DMS153 treated with DMSO at 0.1 percent for 48 hours (cell line): ENCODE data around the gene HHAT.

ENCODE experiments used
- DNase-seq: peaks from one replicate; lab custom pipeline; 2025; ENCODE audit not compliant: unreplicated experiment; lab: John Stamatoyannopoulos, UW

HHAT gene

GRCh38 chr1:210328746-210329503, at the start of gene HHAT:
HHAT (plus strand) TSS chr1:210328902; CDS start chr1:210348976, 20,074 bp downstream.
- peak; percentile 62 for DNase-seq

DNA sequence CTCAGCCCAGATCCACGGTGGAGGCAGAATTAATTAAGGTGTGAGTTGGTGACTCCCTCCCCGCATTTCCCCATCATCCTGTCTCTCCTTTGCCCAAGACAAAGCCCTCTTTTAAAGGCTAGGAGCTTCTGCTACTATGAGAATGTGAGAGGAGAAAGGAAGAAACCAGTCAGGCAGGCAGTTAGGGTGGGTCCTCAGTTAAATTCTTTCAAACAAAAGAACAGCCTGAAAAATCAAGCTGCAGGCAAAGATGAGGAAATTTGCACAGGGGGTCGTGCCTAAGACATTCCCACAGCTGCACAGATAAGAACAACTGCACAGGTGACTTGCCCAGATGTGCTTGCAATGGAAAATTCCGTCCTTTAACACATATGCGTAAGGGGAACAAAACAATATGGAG, 48.5 kb upstream of the HHAT start:
- no peak for DNase-seq

DNA sequence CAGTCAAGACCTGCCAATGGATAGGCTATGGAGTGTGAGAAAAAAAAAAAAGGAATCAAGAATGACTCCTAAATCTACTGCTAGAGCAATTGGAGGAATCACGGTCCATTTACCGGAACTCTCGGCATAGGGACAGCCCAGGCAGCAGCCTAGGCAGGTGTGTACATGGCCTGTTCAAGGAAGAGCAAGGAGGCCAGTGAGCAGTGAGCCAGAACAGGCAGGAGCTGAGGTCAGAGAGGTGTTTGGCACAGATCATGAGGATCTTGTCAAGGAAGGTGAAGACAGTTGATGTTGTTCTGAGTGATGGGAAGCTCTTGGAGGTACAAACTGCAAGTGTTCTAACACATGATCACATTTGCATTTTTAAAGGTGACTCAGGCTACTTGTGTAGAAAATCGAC, 40.6 kb upstream of the HHAT start:
- DNase-seq = no peak

DNA sequence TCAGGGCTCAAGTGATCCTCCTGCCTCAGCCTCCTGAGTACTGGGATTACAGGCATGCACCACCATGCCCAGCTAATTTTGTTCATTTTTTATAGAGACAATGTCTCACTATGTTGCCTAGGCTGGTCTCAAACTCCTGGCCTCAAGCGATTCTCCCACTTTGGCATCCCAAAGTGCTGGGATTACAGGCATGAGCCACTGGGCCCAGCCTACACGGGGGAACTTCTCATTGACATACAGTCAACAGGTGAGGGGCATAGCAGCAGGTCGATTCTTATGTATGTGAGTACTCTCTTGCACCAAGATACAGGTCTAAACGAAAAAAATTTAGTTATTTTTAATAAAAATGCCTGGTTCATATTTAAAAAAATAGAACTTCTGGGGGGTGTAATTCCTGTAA, 39.5 kb upstream of the HHAT start:
- DNase-seq = no peak

DNA sequence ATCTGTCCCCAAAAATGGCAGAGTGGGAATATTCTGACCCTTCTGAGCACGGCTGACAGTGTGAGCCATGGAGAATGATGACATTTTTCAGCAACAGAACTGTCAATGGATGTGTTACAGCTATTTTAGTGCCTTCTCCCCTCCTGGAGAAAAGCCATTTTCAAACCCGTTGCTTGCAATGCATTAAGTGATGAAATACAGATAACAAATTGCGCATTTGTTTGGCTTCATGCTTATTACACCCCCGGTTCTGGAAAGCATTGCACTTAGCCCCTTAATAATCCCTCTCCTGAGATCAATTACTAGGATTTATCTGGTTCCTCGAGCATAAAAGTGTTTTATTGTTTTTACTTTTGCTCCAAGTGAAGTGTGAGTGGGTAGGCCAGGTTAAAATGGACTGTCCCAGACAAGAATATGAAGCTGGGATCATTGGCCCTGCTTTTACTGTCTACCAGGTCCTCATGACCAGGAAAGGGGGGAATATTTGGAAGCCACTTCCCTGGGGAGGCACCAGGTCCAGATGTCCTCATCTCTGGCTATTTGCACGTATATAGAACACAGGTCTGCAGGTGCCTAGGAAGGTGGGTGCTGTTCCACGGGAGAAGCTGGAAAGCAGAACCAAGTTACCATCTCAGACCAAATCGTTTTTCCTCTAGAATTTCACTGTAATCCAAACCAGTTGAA, 37.5 kb upstream of the HHAT start:
- no peak for DNase-seq

GRCh38 chr1:210291786-210292230, 36.9 kb upstream of the HHAT start:
- no peak for DNase-seq

GRCh38 chr1:210292231-210292871, 36.4 kb upstream of the HHAT start:
- DNase-seq = peak; percentile 52

GRCh38 chr1:210293171-210293607, 35.5 kb upstream of the HHAT start:
- no peak for DNase-seq

- DNase-seq = peak; percentile 96
Observed at GRCh38 chr1:210294999-210295745, 33.5 kb upstream of the HHAT start.

- no peak for DNase-seq
Observed at GRCh38 chr1:210296682-210297081, 32.0 kb upstream of the HHAT start.

DNA sequence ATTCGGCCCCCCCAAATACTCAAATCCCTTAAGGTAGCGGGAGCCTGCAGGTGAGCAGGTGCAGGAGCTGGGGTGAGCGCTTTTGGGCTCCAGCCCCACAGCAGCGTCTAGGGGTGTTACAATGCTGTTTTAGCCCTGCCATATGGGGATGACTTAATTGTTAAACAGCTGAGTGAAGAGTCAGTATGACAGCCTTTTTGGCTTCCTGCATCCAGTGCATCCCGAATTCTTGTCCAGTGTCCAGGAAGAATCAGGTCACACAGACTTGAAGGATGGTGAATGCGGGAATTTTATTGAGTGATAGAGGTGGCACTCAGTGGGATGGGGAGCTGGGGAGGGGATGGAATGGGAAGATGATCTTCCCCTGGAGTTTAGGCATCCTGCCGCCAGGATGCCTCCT, 30.4 kb upstream of the HHAT start:
- no peak for DNase-seq

DNA sequence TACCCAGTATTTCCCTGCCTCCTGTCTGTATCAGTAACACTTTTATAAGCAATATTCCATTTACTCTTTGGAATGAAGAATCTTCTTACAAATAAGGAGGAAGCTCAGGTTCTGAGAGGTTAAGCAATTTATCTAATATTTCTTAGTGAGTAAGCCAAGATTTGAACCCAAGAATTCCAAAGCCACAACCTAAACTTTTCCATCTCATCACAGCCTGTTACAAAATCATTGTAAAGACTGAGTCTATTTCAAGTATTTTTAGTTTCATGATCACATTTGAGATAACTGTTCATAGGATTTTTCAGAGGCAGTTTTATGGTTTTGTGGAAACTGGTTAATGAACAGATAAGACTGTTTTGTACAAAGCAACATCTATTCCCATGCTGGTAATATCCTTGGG, 29.8 kb upstream of the HHAT start:
- no peak for DNase-seq

- DNase-seq = no peak
Observed at GRCh38 chr1:210299501-210299900, 29.2 kb upstream of the HHAT start.

DNA sequence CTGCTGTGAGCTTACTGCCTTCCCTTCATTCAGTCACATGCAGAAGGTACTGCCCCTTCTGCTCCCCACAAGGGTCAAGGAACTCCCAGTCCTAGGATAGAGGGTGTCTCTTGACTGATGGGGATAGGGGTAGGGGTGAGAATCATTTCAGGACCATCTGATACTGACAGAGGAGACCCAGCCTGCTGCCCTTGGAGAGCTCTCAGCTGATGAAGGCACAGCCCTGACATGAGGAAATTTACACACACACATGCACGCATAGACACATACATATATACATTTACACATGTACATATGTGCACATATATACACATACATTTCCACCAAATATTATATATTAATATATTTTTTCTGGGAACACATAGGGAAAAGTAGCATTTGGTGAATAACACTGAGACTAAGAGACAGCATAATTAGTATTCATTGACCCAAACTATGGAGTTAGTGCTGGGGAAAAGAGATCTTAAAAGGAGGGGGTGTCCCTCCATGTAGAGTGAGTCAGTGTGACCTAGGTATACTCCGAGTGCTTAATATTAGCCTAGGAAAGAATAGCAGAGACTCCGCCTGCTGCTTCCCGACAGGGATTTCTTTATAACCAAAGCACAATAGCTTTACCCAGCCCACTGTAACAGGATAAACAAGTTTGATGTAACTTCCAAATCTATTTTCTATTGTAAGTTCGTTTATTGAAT, 27.6 kb upstream of the HHAT start:
- no peak for DNase-seq

DNA sequence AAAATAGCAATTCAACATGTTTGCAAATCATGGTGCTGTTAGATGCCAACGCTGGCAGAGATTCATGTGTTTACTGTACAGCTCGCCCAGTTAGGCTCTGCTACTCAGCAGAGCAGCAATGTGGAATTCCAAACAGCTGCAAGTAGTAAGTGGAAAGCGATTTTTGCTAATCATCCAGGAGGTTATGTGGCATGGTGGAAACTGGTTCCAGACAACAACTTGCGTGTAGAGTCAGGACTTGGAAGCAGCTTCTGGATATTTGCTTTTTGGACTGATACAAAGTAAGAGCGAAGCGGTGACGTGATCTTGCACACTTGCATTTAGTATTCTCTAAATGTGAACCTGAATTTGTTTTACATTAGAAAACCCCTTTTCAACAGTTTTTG, 27.1 kb upstream of the HHAT start:
- DNase-seq = no peak

DNA sequence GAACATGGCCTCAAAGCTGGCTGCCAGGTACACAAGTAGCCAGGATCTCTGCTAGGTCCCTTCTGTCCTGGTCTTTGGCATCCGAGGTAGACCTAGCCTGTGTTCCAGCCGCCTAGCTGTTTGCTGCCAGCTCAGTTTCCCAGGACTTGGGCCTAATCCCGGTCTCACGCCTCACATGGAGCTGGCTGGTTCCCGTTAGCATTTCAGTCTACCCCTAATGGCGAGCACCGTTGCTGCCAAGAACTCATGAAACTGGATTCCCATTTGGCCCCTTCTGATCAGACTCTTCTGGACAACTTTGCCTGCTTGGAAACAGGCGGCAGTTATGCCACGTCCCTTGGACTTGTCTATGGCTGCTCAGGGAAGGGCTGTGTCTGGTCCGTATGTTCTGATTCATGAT, 26.2 kb upstream of the HHAT start:
- no peak for DNase-seq

- no peak for DNase-seq
Observed at GRCh38 chr1:210303391-210303790, 25.3 kb upstream of the HHAT start.

GRCh38 chr1:210310562-210311153, 18.0 kb upstream of the HHAT start:
- DNase-seq = peak; percentile 74

GRCh38 chr1:210311726-210312493, 16.8 kb upstream of the HHAT start:
- DNase-seq = no peak
